ENCODE measurements around the gene SSC5D.

DNA sequence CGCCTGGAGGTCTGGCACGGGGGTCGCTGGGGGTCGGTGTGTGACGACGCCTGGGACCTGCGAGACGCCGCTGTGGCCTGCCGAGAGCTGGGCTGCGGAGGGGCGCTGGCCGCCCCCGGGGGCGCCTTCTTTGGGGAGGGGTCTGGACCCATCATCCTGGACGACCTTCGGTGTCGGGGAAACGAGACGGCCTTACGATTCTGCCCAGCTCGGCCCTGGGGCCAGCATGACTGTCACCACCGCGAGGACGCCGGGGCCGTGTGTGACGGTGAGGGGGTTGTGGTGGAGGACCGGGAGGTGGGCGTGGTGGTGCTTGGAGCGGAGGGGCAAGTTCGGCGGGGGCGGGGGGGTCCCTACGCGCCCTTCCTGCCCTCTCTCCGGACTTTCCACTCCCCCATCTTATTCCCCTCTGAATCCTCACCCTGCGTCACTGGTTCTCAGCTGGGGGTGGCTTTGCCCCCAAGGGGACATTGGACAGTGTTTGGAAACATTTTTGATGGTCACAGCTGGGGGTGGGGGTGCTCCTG is 5.5 kb downstream of the SSC5D start:
- TF ChIP-seq SALL2 (tag by site-specific recombination; IDR thresholded peaks at IDR 0.05; ENCODE audit: borderline replicate concordance), result no peak
- TF ChIP-seq KLF9 (tag by site-specific recombination; IDR thresholded peaks at IDR 0.05; ENCODE audit: low read depth), result no peak
- no peak for TF ChIP-seq ZNF530 (tag by site-specific recombination; IDR thresholded peaks at IDR 0.05; ENCODE audit: low read depth)
- TF ChIP-seq, protein P1, sequence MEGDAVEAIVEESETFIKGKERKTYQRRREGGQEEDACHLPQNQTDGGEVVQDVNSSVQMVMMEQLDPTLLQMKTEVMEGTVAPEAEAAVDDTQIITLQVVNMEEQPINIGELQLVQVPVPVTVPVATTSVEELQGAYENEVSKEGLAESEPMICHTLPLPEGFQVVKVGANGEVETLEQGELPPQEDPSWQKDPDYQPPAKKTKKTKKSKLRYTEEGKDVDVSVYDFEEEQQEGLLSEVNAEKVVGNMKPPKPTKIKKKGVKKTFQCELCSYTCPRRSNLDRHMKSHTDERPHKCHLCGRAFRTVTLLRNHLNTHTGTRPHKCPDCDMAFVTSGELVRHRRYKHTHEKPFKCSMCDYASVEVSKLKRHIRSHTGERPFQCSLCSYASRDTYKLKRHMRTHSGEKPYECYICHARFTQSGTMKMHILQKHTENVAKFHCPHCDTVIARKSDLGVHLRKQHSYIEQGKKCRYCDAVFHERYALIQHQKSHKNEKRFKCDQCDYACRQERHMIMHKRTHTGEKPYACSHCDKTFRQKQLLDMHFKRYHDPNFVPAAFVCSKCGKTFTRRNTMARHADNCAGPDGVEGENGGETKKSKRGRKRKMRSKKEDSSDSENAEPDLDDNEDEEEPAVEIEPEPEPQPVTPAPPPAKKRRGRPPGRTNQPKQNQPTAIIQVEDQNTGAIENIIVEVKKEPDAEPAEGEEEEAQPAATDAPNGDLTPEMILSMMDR (tag by site-specific recombination; IDR thresholded peaks at IDR 0.05), result no peak
- TF ChIP-seq SETDB1 (IDR thresholded peaks at IDR 0.05; ENCODE audit: insufficient read length, low read length), result no peak
- TF ChIP-seq, protein P2, sequence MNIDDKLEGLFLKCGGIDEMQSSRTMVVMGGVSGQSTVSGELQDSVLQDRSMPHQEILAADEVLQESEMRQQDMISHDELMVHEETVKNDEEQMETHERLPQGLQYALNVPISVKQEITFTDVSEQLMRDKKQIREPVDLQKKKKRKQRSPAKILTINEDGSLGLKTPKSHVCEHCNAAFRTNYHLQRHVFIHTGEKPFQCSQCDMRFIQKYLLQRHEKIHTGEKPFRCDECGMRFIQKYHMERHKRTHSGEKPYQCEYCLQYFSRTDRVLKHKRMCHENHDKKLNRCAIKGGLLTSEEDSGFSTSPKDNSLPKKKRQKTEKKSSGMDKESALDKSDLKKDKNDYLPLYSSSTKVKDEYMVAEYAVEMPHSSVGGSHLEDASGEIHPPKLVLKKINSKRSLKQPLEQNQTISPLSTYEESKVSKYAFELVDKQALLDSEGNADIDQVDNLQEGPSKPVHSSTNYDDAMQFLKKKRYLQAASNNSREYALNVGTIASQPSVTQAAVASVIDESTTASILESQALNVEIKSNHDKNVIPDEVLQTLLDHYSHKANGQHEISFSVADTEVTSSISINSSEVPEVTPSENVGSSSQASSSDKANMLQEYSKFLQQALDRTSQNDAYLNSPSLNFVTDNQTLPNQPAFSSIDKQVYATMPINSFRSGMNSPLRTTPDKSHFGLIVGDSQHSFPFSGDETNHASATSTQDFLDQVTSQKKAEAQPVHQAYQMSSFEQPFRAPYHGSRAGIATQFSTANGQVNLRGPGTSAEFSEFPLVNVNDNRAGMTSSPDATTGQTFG (tag by site-specific recombination; IDR thresholded peaks at IDR 0.05; ENCODE audit: borderline replicate concordance), result no peak
- no peak for TF ChIP-seq ZNF521 (tag by site-specific recombination; IDR thresholded peaks at IDR 0.05)
- TF ChIP-seq, protein P3, sequence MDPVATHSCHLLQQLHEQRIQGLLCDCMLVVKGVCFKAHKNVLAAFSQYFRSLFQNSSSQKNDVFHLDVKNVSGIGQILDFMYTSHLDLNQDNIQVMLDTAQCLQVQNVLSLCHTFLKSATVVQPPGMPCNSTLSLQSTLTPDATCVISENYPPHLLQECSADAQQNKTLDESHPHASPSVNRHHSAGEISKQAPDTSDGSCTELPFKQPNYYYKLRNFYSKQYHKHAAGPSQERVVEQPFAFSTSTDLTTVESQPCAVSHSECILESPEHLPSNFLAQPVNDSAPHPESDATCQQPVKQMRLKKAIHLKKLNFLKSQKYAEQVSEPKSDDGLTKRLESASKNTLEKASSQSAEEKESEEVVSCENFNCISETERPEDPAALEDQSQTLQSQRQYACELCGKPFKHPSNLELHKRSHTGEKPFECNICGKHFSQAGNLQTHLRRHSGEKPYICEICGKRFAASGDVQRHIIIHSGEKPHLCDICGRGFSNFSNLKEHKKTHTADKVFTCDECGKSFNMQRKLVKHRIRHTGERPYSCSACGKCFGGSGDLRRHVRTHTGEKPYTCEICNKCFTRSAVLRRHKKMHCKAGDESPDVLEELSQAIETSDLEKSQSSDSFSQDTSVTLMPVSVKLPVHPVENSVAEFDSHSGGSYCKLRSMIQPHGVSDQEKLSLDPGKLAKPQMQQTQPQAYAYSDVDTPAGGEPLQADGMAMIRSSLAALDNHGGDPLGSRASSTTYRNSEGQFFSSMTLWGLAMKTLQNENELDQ (tag by site-specific recombination; IDR thresholded peaks at IDR 0.05; ENCODE audit: low read depth), result no peak
- TF ChIP-seq, protein P4, sequence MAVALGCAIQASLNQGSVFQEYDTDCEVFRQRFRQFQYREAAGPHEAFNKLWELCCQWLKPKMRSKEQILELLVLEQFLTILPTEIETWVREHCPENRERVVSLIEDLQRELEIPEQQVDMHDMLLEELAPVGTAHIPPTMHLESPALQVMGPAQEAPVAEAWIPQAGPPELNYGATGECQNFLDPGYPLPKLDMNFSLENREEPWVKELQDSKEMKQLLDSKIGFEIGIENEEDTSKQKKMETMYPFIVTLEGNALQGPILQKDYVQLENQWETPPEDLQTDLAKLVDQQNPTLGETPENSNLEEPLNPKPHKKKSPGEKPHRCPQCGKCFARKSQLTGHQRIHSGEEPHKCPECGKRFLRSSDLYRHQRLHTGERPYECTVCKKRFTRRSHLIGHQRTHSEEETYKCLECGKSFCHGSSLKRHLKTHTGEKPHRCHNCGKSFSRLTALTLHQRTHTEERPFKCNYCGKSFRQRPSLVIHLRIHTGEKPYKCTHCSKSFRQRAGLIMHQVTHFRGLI (tag by site-specific recombination; IDR thresholded peaks at IDR 0.05), result no peak
- TF ChIP-seq ZNF138 (tag by site-specific recombination; IDR thresholded peaks at IDR 0.05; ENCODE audit: borderline replicate concordance), result no peak
